Activated T-cell treated with anti-CD3 and anti-CD28 coated beads for 1 hour (primary cell): ENCODE data around the gene MKRN2.
"Not testable (repeated sequence)": the region's sequence is repeated elsewhere in the genome, so short reads cannot be mapped to it uniquely, and the experiment has no call there.

Source experiments
- DNase-seq: peaks from one replicate; pipeline ENCODE4 v3.0.0-alpha.2; 2020; ENCODE audit warnings: low read depth

Gene MKRN2, protein sequence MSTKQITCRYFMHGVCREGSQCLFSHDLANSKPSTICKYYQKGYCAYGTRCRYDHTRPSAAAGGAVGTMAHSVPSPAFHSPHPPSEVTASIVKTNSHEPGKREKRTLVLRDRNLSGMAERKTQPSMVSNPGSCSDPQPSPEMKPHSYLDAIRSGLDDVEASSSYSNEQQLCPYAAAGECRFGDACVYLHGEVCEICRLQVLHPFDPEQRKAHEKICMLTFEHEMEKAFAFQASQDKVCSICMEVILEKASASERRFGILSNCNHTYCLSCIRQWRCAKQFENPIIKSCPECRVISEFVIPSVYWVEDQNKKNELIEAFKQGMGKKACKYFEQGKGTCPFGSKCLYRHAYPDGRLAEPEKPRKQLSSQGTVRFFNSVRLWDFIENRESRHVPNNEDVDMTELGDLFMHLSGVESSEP

GRCh38 chr3:12556690-12557472 lies at the start of gene MKRN2:
Gene MKRN2 (plus strand): TSS chr3:12557087. CDS start chr3:12557151, 64 bp downstream.
- DNase-seq, result peak; percentile 79

- DNase-seq, result no peak
Measured at GRCh38 chr3:12507591-12508281, 49.2 kb upstream of the MKRN2 start.

DNA sequence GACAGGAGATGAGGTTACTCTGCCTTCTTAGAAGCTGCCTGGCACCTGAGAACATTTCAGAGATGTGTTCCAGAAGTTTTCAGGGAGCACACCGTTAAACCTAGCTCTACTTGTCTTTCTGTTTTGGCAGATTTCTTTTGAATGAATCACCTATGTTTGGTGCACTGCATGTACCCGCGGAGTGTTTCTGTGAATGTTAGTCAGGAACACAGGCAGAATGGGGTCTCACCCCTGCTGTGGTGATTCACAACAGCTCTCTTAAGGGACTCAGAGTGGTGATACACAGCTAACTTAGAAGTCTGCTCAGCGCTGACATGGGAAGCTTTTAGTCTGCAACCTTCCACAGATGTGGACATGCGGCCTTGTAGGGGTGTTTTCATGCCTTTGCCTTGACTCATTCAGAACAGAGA lies 48.6 kb upstream of the MKRN2 start:
- no peak for DNase-seq

DNA sequence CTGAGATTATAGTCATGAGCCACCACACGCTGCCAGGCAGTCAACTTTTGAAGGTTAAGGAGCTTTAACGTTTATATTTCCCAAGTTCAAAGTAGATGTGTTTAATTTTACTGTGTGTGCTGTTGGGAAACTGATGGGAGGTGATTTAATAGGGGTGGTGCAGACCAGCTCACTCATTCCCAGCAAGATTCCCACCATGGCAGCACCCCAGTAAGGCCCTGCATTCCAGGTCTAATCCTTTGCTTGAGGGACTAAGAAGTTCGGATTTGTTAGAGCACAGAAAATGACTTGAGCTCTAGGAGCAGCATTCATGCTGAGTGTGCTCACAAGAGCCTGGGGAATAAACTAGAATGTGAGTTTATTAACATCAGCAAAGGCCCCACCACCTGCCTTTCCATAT lies 47.4 kb upstream of the MKRN2 start:
- DNase-seq, result no peak

DNA sequence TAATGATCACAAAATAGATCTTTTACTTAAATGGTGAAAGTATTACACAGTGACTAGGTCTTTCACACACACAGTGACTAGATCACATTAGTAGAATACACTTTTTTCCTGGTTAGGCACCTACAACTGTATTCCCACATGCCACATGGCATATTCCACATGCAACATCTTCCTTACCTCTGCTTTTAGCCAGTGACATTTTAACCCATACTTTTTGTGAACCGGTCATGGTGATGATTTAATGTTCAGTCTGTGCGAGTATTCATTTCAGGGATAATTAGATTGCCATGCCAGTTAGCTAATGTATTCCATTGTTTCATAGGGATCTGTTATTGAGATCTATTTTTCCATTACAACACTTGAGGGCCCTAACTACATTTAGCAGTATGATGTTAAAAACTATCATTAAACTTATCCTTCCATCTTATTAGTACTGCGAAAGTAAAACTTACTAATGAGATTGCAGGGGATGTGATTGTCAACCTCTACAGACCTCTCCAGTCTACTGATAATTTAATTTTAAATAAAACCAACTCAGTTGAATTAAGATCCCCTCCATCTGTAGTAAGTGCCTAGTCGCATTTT lies 44.3 kb upstream of the MKRN2 start:
- no peak for DNase-seq

DNA sequence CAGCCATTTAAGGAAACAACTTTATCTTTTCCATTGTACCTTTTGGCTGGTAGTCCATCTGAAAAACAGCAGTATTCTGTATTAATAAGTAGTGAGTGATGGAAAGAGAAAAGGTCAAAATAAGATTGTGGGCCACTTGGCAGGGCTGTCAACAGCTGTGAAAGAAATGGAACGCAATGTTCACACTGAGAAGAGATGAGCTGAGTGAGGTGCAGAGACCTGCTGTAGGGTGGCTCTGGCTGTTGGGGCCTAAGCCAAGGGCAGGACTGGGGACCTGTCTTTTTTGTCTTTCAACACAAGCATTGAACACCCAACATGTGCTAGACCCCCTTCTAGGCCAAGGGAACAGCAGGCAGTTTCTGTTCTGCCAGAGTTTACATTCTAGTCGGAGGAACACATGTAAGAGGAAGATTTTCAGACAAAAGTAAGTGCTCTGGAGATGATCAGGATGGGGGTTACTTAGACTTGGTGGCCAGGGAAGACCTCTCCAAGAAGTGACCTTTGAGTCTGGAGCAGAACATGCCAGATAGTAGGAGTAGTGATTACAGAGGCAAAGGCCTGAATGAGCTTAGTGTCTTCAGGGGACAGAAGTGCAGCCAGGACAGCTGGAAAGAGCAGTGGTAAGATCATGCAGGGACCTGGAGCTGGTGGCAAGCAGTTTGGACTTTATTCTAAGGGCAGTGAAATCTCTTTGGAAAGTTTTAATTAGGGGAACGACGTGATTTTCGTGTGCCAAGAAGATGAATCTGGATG lies 43.0 kb upstream of the MKRN2 start:
- no peak for DNase-seq

DNA sequence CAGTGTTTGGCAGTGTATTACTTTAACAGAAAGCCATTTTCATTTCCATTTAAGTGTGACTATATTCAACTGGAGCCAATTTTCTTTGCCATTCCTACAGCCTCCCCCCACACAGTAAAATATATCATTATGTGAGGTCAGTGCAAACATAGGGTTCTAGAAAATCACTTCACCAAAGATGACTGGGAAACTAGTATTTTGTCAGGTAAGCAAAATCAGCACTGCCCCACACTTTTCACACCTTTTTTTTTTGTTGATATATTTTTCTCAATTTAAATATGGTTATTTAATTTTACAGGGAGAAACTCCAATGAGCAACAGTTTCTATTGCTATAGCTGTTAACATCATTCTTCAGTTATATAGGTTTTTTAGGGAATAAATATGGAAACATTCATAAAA lies 41.3 kb upstream of the MKRN2 start:
- DNase-seq, result no peak

GRCh38 chr3:12516873-12517272 lies 40.0 kb upstream of the MKRN2 start:
- DNase-seq, result no peak

GRCh38 chr3:12518261-12519028 lies 38.4 kb upstream of the MKRN2 start:
- no peak for DNase-seq

- DNase-seq, result no peak
Measured at GRCh38 chr3:12521010-12521409, 35.9 kb upstream of the MKRN2 start.

DNA sequence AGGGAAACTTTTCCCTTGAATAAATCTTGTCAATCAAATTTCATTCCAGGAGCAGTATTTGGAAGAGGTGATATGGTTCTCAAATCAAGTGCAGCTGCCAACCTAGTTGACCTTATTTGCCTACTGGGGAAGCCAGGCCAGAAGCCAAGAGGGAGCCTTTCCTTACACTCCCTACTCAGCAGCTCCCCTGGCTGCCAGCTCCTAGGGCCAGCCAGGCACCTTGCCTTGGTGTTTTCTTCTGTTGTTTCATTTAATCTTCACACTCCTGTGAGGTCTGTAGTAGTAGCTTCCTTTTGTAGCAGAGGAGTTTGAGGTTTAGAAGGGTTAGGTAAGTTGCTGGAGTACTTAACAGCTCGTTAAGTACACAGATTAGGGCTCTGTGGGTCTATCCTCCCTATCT lies 34.2 kb upstream of the MKRN2 start:
- no peak for DNase-seq

DNA sequence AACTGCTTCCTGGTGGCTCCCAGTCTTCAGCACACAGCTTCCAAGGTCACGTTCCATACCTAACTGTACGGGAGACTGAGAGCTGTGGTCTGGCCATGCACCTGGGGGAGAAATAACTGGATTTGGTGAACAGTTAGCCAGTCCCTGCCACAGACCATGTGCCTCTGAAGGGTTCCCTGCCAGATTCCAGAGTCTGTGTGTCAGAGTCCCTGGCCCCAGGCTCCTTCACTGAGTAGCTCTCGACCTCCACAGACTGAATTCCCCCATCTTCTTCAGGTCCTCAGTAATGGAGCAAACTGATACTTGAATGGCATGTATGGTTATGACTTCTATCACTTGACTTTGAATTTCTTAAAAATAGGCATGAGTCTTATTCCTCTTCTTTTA lies 29.1 kb upstream of the MKRN2 start:
- DNase-seq, result no peak

DNA sequence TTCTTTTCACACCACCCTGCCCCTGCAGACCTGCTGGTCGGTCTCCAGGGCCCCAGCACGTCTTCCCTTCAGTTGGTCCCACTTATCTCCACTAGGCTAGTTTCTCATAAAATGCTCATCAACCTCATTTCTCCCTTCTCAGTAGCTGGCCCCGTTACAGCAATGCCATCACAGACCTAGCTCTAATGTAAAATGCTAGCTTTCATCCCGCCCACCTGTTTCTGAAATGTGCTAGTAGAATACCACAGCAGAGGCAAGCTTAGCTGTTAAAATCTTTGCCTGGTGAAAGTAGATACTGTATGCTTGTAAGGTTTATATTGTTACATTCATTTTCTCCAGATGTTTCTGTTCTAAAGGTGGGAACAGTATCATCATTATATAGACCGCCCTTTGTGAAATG lies 24.7 kb upstream of the MKRN2 start:
- DNase-seq, result no peak

DNA sequence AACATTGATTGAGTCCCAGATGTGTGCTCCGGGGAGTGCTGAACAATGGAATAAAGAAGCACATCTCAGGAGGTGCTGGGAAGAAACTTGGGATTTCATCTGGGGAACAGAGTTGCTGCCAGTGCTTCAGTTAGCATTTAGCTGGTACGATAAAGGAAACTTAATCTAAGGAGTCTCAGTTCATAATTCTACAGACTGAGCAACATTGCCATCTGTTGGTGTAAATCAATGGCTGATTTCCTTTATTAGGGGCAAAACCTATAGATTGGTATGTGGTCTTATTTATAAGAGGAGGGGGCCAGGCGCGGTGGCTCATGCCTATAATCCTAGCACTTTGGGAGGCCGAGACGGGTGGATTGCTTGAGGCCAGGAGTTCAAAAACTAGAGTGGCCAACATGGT lies 20.5 kb upstream of the MKRN2 start:
- DNase-seq, result no peak

GRCh38 chr3:12541625-12542024 lies 15.3 kb upstream of the MKRN2 start:
- no peak for DNase-seq

GRCh38 chr3:12543497-12543896 lies 13.4 kb upstream of the MKRN2 start:
- not testable (repeated sequence) for DNase-seq

GRCh38 chr3:12544652-12545472 lies 12.0 kb upstream of the MKRN2 start:
- no peak for DNase-seq

DNA sequence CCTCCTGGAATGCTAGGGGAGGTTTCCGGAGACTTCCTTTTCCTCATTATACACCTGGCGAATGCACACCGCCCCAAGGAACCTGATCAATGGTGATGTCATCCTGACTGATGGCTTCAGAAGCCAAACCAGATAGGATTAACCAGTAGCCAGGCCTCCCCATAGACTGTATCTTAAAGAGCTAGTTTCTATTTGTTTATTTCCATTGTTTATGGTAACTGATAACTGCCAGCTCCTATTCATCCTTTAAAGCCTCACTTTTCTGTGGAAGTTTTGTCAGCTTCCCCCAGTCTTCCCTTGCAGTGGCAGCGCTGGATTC lies 11.5 kb upstream of the MKRN2 start, which contains the start of gene MKRN2OS:
MKRN2OS (minus strand) TSS at position 27 of the 319 bp plus-strand sequence. CDS start 35 bp downstream, outside the sequence.
- no peak for DNase-seq

DNA sequence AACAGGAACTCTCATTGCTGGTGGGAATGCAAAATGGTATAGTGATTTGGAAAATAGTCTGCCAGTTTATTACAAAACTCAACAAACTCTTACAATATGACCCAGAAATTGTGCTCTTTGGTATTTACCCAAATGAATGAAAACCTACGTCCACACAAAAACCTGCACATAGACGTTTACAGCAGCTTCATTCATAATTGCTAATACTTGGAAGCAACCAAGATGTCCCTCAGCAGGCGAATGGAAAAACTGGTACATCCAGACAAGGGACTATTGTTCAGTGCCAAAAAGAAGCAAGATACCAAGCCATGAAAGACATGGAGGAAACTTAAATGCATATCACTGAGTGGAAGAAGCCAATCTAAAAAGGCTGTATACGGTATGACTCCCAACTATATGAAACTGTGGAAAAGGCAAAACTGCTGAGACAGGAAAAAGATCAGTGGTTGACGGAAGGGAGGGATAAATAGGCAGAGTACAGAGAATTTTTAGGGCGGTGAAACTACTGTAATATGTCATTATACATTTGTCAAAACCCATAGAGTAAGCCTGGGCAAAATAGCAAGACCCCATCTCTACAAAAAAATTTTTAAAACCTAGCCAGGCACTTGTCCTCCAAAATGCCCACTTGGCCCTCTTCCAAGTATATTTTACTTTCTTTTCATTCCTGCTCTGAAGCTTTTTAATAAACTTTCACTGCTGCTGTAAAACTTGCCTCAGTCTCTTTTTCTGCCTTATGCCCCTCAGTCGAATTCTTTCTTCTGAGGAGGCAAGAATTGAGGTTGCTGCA lies 6.7 kb upstream of the MKRN2 start:
- no peak for DNase-seq
